GM12872 (cell line): Measurements from ENCODE around the gene LRRN3.

Source experiments
- CTCF ChIP-seq: IDR thresholded peaks from 3 replicates; pipeline ENCODE4 v1.5.1; 2011; ENCODE audit warnings: low read depth, mild to moderate bottlenecking, low read length, moderate library complexity; ENCODE audit not compliant: insufficient read depth

LRRN3 gene

GRCh38 chr7:111050875-111051416 is 40.0 kb upstream of the LRRN3 start:
- no peak for TF ChIP-seq CTCF

- TF ChIP-seq CTCF, result no peak
Observed at GRCh38 chr7:111051832-111052231, 39.1 kb upstream of the LRRN3 start.

GRCh38 chr7:111053035-111053434 is 37.9 kb upstream of the LRRN3 start:
- TF ChIP-seq CTCF, result no peak

- no peak for TF ChIP-seq CTCF
Observed at GRCh38 chr7:111056371-111056770, 34.6 kb upstream of the LRRN3 start.

GRCh38 chr7:111057066-111057465 is 33.9 kb upstream of the LRRN3 start:
- TF ChIP-seq CTCF, result no peak

GRCh38 chr7:111059833-111060232 is 31.1 kb upstream of the LRRN3 start:
- TF ChIP-seq CTCF, result no peak

- TF ChIP-seq CTCF, result no peak
Observed at GRCh38 chr7:111063166-111063565, 27.8 kb upstream of the LRRN3 start.
